Activated CD4-positive, alpha-beta T cell treated with anti-CD3 and anti-CD28 coated beads for 36 hours (primary cell): ENCODE measurements around the gene GDI1. TPM values are rescaled to one million over a fixed set of nuclear protein-coding genes. Genes with fewer than 3 reads are reported as not detected.

Experiments used
- ATAC-seq: fragments of 200-7000 bp; cut with Tn5 transposase; one replicate; pipeline ENCODE4 v1.10.0; 2021; ENCODE audit warnings: mild to moderate bottlenecking, moderate library complexity
- CTCF ChIA-PET: fragments of 350-600 bp; sonication (Branson Sonifier 250); formaldehyde crosslinking; loops from one replicate; lab custom pipeline; 2021; ENCODE audit warnings: antibody characterized with exemption; lab: Charles Lee
- POLR2A ChIA-PET: fragments of 350-600 bp; sonication (Branson Sonifier 250); formaldehyde crosslinking; loops from one replicate; lab custom pipeline; 2021; ENCODE audit warnings: antibody characterized with exemption, inconsistent platforms; lab: Charles Lee
- DNase-seq: peaks from one replicate; pipeline ENCODE4 v3.0.0-alpha.2; 2020
- H3K27ac Mint-ChIP-seq: one replicate; pipeline ENCODE4 v1.8.0; 2021; ENCODE audit warnings: mixed read lengths
- H3K27me3 Mint-ChIP-seq: one replicate; pipeline ENCODE4 v1.8.0; 2021; ENCODE audit warnings: mixed read lengths
- H3K36me3 Mint-ChIP-seq: one replicate; pipeline ENCODE4 v1.8.0; 2021; ENCODE audit warnings: low read depth, mixed read lengths
- H3K4me1 Mint-ChIP-seq: one replicate; pipeline ENCODE4 v1.8.0; 2021; ENCODE audit warnings: mixed read lengths
- H3K4me3 Mint-ChIP-seq: one replicate; pipeline ENCODE4 v1.8.0; 2021; ENCODE audit warnings: mild to moderate bottlenecking, moderate library complexity, mixed read lengths
- H3K9me3 Mint-ChIP-seq: one replicate; pipeline ENCODE4 v1.8.0; 2021; ENCODE audit warnings: low read depth, mixed read lengths
- intact Hi-C, 2 experiments: fragments of 100-400 bp; cut with DNase I in 1 of 2; cut with micrococcal nuclease in 1 of 2; formaldehyde crosslinking; loops; one replicate each; pipeline versions ENCODE4 v1.14.2 to v1.15.1; 2022 to 2024; cut with DNase I, micrococcal nuclease
- total RNA-seq, 2 experiments: library from RNA; stranded (reverse); gene quantifications; one replicate each; pipeline ENCODE4 v1.2.3, GENCODE V29; 2021

Gene GDI1
- total RNA-seq, 2 experiments from 2014 or later, result 100 to 117 TPM

DNA sequence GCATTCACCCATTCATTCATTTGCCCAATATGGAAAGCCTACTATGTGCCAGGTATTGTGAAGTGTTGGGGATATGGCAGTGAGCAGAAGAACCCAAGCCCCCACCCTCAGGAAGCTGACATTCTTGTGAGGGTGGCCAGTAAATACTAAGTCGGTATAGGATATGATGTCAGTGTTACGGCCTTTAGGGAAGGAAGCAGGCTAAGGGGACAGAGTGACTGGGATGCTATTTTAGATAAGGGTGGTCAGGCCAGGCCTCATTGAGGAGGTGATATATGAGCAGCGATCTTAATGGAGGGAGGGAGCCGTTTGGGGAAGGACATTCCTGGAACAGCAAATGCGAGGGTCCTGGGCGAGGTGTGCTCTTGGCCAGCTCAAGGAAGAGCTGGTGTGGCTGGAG lies 6.5 kb upstream of the GDI1 start:
- H3K4me3 Mint-ChIP-seq, result peak overlapping the region; percentile 5
- ChIA-PET CTCF (no interaction called here), POLR2A (no interaction called here)
- peaks cover 24% of the 10 kb centered on the region for H3K4me1 Mint-ChIP-seq
- no peak for ATAC-seq
- no peaks in the 10 kb centered on the region for H3K27me3 Mint-ChIP-seq
- H3K27ac Mint-ChIP-seq, result peak overlapping the region; percentile 2
- H3K36me3 Mint-ChIP-seq, result peaks cover 3% of the 10 kb centered on the region
- intact Hi-C loops, result no loop called here
- no peaks in the 10 kb centered on the region for H3K9me3 Mint-ChIP-seq
- DNase-seq, result no peak

DNA sequence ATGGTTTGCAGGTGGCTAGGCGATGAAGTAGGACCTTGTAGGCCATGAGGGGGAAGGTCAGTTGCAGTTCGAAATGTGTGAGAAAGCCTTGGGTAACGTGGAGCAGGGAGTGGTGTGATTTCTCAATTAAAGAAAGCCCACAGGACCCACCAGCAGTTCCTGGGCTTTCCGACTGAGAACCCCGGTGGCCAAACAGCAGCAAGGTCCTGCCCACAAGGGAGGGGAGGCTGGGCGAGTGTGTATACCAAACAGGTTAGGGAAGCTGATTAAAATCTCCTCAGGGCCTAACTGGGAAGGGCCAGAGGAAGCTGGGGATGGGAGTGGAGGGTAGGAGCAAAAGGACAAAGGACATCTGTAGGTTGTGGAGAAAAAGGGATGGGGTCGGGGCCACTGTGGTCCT lies 6.0 kb upstream of the GDI1 start:
- peaks cover 6% of the 10 kb centered on the region for H3K36me3 Mint-ChIP-seq
- H3K27me3 Mint-ChIP-seq, result no peaks in the 10 kb centered on the region
- intact Hi-C loops, result no loop called here
- CTCF ChIA-PET, result interaction anchor here (0.5 kb wide), 1 partner anchor 27 kb away, joined by 3 read pairs; no protein-coding TSS in a partner anchor
- peak overlapping the region; percentile 5 for H3K4me3 Mint-ChIP-seq
- ATAC-seq (no peak), DNase-seq (no peak)
- POLR2A ChIA-PET, result no interaction called here
- peaks cover 24% of the 10 kb centered on the region for H3K4me1 Mint-ChIP-seq
- peak overlapping the region; percentile 2 for H3K27ac Mint-ChIP-seq
- no peaks in the 10 kb centered on the region for H3K9me3 Mint-ChIP-seq

DNA sequence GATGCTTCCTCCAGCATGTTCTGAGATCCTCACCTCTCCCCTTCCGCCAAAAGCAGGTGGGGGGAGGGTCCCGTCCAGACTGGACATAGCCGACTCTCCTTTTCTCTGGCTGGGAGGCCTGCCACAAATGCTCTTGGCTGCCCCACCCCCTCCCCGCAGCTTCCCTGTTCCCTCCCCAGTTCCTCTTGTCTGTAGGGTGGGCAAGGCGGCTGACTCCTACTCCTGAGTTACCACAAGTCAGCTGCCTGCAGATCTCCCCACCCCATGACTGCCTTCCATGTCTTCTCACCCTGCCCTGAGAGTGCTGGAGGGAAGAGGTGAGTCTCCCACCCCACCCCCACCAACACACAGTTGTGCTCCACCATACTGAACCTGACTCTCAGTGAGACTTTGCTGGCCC lies 5.6 kb upstream of the GDI1 start:
- Mint-ChIP-seq H3K27ac (no peak overlapping the region), H3K4me3 (no peak overlapping the region), H3K4me1 (peaks cover 26% of the 10 kb centered on the region), H3K9me3 (no peaks in the 10 kb centered on the region), H3K36me3 (peaks cover 6% of the 10 kb centered on the region), H3K27me3 (no peaks in the 10 kb centered on the region)
- DNase-seq, result no peak
- ChIA-PET CTCF (interaction anchor here (0.5 kb wide), 1 partner anchor 27 kb away, joined by 3 read pairs; no protein-coding TSS in a partner anchor), POLR2A (no interaction called here)
- ATAC-seq, result no peak
- intact Hi-C loops, result no loop called here

DNA sequence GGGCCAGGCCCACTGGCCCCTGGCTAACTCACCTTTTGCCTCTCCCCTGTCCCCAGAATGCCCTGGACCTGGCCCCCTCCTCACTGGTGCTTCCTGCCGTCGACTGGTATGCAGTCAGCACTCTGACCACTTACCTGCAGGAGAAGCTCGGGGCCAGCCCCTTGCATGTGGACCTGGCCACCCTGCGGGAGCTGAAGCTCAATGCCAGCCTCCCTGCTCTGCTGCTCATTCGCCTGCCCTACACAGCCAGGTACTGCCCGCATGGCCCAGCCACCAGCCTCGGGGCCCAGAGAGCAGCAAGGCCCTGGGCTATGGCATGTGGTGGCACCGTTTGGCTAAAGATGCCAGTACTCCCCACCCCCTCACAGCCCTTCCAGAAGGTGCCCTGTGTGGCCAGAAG lies 4.7 kb upstream of the GDI1 start:
- intact Hi-C loops, result no loop called here
- Mint-ChIP-seq H3K9me3 (no peaks in the 10 kb centered on the region), H3K27ac (no peak overlapping the region), H3K4me1 (peaks cover 27% of the 10 kb centered on the region), H3K4me3 (no peak overlapping the region), H3K36me3 (peaks cover 6% of the 10 kb centered on the region), H3K27me3 (no peaks in the 10 kb centered on the region)
- CTCF ChIA-PET, result no interaction called here
- no peak for DNase-seq
- no peak for ATAC-seq
- POLR2A ChIA-PET, result no interaction called here

DNA sequence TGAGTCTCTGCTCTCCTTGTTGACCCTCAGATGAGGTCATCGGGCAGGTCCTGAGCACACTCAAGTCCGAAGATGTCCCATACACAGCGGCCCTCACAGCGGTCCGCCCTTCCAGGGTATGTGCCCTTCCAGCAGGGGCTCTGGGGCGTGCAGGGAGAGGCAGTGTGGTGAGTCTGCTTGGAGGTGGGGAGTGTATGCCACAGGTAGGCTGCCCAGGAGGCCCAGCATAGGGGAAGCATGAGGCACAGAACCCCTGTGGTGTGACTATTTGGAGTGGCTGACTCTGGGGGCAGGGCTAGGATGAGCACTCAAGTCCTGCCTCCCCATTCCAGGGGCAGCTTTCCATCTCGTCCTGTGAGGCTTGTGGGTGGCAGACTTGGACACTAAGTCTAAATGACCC lies 3.3 kb upstream of the GDI1 start:
- ChIA-PET POLR2A (no interaction called here), CTCF (no interaction called here)
- Mint-ChIP-seq H3K4me3 (no peak overlapping the region), H3K27ac (no peak overlapping the region), H3K9me3 (no peaks in the 10 kb centered on the region), H3K36me3 (peaks cover 10% of the 10 kb centered on the region), H3K4me1 (peaks cover 23% of the 10 kb centered on the region), H3K27me3 (no peaks in the 10 kb centered on the region)
- ATAC-seq (no peak), DNase-seq (no peak)
- intact Hi-C loops, result no loop called here

DNA sequence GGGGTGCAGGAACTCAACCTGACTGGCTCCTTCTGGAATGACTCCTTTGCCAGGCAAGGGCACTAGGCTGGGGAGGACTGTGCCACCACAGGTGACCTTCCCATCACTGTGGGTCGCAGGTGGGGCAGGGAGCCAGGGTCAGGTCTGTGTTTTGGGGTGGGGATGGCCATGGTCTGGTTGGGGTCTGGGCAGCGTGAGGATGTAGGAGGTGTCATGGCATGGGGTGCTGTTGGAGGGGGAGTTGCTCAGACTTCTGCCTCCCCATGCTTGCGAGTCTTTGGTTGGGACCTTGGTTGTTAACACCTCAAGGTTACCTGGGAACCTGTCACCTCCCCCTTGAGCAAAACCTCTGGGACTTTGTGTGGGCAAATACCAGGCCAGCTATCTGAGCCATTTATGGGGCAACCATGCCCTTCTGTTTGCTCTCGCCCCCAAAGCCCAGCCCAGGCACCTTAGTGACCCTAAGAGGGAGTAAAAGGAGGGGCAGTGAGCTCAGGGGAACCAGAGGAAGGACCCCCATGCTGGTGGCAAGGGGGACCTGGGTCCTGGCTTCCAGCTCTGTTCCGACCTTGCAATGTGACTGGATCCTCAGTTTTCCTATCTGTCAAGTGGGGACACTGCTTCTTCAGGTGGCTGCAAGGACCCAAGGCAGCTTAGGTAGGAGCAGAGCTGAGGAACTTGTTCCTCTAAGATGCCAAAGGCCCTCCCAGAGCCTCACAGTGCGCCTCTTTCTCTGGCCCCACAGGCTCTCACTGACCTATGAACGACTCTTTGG lies 2.4 kb upstream of the GDI1 start:
- Mint-ChIP-seq H3K4me1 (peaks cover 21% of the 10 kb centered on the region), H3K4me3 (no peak overlapping the region), H3K27ac (no peak overlapping the region), H3K36me3 (peaks cover 14% of the 10 kb centered on the region), H3K9me3 (no peaks in the 10 kb centered on the region), H3K27me3 (no peaks in the 10 kb centered on the region)
- CTCF ChIA-PET, result no interaction called here
- intact Hi-C loops, result no loop called here
- no peak for DNase-seq
- POLR2A ChIA-PET, result interaction anchor here (0.6 kb wide), 1 partner anchor 11 kb away, joined by 3 read pairs; no protein-coding TSS in a partner anchor
- ATAC-seq, result no peak

DNA sequence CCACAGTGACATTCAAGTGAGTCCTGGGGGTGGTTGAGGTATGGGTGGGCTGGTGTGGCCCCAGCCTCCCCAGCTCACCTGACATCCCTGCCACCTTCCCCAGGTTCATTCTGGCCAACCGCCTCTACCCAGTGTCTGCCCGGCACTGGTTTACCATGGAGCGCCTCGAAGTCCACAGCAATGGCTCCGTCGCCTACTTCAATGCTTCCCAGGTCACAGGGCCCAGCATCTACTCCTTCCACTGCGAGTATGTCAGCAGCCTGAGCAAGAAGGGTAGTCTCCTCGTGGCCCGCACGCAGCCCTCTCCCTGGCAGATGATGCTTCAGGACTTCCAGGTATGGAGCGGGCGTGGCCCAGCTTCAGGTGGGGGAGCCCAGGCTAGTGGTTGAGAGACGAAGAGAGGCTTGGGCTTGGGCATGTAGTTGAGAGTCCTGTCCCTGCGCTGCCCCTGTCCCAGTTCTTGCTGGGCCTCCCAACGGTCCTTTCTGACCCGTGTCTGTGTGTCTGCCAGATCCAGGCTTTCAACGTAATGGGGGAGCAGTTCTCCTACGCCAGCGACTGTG lies 1.7 kb upstream of the GDI1 start:
- ChIA-PET POLR2A (no interaction called here), CTCF (no interaction called here)
- Mint-ChIP-seq H3K4me3 (no peak overlapping the region), H3K27ac (no peak overlapping the region), H3K27me3 (no peaks in the 10 kb centered on the region), H3K36me3 (peaks cover 14% of the 10 kb centered on the region), H3K9me3 (no peaks in the 10 kb centered on the region), H3K4me1 (peaks cover 20% of the 10 kb centered on the region)
- intact Hi-C loops, result no loop called here
- DNase-seq (no peak), ATAC-seq (no peak)

DNA sequence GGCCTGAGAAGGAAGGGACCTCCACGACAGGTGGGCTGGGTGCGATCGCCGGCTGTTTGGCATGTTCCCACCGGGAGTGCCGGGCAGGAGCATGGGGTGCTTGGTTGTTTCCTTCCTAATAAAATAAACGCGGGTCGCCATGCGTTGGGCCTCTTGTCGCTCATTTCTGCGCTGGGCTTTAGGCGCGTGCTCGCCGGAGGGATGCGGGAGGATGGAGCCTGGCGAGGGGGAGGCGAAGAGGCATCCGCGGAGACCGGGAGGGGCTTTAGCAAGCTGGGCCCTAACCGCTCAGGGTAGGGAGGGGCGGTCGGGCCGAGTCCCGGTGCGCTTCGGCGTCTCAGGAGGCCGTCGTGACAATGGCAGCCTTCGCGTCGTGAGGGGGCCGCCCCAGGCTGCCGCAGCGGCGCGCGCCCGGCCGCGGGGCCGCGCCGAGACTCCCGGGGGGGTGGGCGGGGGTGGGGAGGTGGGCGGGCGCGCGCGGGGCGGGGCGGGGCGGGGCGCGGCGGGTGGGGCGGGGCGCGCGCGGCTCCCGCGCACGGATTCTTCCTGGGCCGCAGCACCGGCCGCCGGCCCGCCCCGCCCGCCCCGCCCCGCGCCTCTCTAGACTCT lies 476 bp upstream of the GDI1 start:
- DNase-seq (peak; percentile 71), ATAC-seq (peak; percentile 76)
- Mint-ChIP-seq H3K4me1 (peaks cover 19% of the 10 kb centered on the region), H3K27ac (peak overlapping the region; percentile 87), H3K9me3 (no peaks in the 10 kb centered on the region), H3K4me3 (peak overlapping the region; percentile 75), H3K36me3 (peaks cover 16% of the 10 kb centered on the region), H3K27me3 (no peaks in the 10 kb centered on the region)
- intact Hi-C loops, result loop anchor here in 1 of 2 experiments (1.0 to 2.0 kb wide), 6 partner anchors 22 to 80 kb away; partner anchors contain the start of genes FAM3A, LAGE3, PLXNA3 and RPL10
- ChIA-PET CTCF (interaction anchor here (0.5 kb wide), 1 partner anchor 119 kb away, joined by 3 read pairs; no protein-coding TSS in a partner anchor), POLR2A (no interaction called here)

DNA sequence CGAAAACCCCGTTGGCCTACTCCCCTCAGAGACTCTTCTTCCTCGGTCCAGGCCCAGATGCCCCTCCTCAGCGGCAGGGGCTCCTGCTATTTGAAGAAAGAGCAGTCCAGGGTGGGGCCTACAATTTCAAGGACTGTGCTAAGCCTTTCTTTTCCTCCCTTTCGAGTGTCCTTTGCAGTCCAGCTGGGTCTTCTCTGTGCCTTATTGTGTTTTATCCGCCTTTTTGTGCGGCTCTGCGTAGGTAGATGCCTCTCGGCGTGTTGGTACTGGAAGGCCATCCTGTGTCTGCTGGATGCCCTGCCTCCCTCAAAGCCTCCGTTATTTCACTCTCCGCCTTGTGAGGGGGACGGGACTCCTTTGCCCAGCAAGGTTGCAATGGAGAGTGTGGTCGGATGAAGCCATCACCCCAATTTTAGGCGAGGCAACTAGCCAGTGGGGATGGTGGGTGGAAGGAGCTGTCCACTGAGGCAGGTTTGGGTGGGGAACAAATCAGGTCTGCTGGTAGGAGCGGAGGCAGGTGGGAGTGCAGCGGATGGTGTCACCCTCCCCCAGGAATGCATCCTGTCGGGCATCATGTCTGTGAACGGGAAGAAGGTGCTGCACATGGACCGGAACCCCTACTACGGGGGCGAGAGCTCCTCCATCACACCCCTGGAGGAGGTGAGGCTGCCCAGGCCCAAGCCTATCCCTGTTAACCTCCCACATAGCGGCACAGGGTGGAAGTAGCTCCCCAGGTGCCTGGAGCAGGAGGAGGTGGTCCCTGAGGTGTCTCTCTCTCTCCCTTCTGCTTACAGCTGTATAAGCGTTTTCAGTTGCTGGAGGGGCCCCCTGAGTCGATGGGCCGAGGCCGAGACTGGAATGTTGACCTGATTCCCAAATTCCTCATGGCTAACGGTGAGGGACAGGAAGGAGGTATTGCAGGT lies 1.3 kb downstream of the GDI1 start:
- POLR2A ChIA-PET, result interaction anchor here (0.6 kb wide), 1 partner anchor 132 kb away, joined by 4 read pairs; no protein-coding TSS in a partner anchor
- DNase-seq, result no peak
- Mint-ChIP-seq H3K36me3 (peaks cover 18% of the 10 kb centered on the region), H3K27me3 (no peaks in the 10 kb centered on the region), H3K4me1 (peaks cover 22% of the 10 kb centered on the region), H3K4me3 (peak overlapping the region; percentile 83), H3K27ac (peak overlapping the region; percentile 84), H3K9me3 (no peaks in the 10 kb centered on the region)
- CTCF ChIA-PET, result no interaction called here
- ATAC-seq, result no peak
- intact Hi-C loops, result loop anchor here in 1 of 2 experiments (2.0 kb wide), 5 partner anchors 21 to 79 kb away; partner anchors contain the start of genes FAM3A, PLXNA3, RPL10 and SLC10A3

DNA sequence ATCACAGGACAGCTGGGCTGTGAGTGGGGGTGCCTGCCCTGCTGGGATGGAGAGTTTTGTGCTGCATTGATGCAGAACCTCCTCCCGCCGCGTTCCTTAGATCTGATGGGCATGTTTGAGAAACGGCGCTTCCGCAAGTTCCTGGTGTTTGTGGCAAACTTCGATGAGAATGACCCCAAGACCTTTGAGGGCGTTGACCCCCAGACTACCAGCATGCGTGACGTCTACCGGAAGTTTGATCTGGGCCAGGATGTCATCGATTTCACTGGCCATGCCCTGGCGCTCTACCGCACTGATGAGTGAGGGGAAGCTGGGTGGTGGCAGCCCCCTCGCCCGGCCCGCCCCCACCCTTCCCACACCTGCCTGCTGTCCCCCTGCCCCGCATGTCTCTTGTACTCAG lies 2.9 kb downstream of the GDI1 start:
- ATAC-seq, result no peak
- CTCF ChIA-PET, result no interaction called here

More for the DNA sequence above, 2.9 kb downstream of the GDI1 start:
- Mint-ChIP-seq H3K27me3 (no peaks in the 10 kb centered on the region), H3K36me3 (peaks cover 17% of the 10 kb centered on the region), H3K4me3 (no peak overlapping the region), H3K27ac (no peak overlapping the region), H3K4me1 (peaks cover 24% of the 10 kb centered on the region), H3K9me3 (no peaks in the 10 kb centered on the region)
- POLR2A ChIA-PET, result no interaction called here
- intact Hi-C loops, result loop anchor here in 1 of 2 experiments (5.0 kb wide), 1 partner anchor 37 kb away; the partner anchor contains the start of gene LAGE3
- DNase-seq, result no peak
